GM12801 (cell line): ENCODE measurements around the gene NOS3.

Source experiments
- TF ChIP-seq, protein P1 (sequence below): IDR thresholded peaks from one replicate; pipeline ENCODE4 v1.5.1; 2011; ENCODE audit warnings: control low read depth; ENCODE audit not compliant: insufficient read length; ENCODE audit errors: extremely low read depth

Gene NOS3

DNA sequence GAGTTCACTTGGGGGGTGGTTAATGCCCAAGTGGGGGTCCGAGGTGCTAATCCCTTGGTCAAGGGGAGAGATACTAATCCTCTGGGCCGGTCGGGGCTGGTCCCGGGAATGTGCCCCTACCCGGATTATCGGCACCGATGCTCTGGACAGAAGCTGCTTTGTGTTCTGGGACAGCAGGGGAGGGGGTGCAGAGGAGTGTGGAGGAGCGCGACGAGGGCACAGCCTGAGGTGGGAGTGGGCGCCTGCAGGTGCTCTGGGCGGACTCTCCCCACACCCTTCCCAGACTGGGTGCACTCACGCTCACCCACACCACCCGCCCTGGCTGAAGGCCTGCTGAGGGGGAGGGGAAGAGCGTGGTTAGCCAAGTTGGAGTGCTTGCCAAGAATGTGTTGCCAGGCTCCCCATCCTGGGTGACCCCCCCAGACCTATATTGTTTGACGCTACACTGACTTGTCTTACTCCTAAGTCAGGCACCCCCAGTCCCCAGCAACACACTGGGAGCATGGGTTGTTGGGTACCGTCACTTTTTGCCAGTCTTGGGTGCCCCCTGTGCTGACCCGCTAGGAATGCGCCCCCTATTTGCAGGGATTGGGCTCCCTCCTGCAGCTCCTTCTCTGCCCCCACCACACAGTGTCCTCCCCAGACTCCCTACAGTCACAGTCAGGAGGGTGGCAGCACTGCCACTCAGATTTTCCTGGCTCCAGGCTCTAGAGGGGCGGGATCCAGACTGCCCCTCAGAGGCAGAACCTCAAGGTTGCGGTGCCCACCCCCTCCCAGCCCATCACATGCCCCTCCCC is 69.8 kb downstream of the NOS3 start:
- TF ChIP-seq, protein P1, sequence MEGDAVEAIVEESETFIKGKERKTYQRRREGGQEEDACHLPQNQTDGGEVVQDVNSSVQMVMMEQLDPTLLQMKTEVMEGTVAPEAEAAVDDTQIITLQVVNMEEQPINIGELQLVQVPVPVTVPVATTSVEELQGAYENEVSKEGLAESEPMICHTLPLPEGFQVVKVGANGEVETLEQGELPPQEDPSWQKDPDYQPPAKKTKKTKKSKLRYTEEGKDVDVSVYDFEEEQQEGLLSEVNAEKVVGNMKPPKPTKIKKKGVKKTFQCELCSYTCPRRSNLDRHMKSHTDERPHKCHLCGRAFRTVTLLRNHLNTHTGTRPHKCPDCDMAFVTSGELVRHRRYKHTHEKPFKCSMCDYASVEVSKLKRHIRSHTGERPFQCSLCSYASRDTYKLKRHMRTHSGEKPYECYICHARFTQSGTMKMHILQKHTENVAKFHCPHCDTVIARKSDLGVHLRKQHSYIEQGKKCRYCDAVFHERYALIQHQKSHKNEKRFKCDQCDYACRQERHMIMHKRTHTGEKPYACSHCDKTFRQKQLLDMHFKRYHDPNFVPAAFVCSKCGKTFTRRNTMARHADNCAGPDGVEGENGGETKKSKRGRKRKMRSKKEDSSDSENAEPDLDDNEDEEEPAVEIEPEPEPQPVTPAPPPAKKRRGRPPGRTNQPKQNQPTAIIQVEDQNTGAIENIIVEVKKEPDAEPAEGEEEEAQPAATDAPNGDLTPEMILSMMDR, result no peak

DNA sequence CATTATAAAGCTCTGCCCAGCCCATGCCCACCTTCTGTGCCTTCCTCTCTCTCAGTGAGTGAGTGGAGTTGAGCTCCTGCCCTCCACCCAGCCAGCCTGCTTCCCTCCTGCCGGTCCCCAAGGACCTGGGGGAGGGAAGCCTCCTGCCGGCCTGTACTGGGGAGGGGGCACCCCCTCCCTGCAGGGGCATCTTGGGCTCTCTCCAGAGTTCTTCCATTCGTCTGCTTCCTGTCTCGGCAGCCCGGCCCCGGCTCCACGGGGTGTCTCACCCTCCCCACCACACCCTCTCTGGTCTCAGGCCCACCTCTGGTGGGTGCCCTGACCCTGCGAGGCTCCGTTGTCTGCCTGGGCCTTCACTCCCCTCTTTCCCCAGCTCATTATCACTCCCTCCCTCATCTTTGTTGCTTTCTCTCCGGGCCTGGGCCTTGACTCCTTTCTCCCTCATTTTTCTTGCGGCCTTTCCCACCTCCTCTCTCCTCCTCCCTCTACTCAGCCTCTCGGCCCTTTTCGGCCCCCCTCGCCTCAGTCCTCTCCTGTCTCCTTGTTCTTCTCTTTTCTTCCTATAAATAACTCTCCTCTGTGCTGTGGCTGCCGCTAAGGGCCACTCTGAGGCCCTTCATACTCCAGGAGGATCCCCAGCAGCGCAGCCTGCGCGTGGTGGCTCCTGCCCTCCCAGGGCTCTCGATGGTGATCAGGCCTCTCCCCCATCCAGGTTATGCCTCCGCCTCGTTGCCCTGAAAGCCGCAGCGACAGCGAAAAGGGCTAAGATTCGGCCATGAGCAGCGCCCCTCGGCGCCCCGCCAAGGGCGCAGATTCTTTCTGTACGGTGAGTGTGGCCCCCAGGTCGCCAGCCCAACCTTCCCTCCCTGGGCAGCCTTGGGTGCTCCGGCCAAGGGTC is 70.6 kb downstream of the NOS3 start:
- TF ChIP-seq, protein P1, result no peak

DNA sequence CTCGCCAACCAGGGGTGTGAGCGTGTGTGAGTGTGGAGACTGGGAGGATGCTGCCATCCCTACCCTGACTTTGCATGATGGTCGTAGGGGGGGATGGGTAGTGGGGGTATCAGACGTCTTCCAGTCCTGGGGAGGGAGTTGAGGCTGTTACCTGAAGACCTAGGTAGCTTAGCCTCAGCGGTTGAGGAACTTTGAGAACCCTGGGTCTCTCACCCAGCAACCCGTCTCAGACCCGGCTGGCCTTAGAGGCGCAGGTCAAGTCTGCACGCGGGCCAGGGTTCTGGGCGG is 71.2 kb downstream of the NOS3 start:
- TF ChIP-seq, protein P1, result no peak

DNA sequence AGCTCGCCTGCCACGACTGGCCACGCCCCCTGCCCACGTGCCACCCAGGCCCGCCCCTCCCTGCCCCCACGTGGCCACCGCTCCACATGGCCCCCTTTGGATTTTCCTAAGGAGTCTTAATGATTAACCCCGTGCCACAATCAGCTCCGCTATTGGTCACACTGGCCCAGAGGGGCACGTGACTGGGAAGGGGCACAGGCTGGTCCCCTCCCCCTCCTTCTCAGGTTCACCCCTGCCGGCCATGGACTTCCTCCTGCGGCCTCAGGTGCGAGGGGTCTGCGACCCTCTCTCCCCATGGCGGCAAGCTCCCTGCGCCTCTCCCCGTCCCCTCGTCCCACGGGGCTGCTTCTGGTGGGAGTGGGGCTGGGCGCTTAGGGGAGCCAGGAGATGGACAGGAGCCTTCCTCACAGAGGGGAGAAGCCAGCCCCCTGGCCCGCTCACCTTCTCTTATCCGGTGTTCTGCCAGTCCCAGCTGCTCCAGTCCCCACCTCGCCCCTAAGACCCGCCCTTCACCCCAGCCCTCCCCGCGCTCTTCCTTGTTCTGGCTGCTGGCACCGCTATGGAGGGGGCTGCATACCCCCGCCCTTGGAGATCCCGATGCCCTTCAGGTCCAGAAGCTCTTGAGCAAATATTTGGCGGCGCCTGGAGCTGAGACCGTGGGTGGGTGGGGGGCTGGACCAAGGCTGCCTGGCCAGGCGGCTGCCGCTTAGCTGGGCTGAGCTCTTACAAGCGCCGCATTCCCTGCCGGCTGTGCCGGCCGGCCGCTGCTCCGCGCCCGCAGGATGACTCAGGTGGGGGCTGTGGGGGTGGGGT is 71.8 kb downstream of the NOS3 start:
- TF ChIP-seq, protein P1, result no peak

DNA sequence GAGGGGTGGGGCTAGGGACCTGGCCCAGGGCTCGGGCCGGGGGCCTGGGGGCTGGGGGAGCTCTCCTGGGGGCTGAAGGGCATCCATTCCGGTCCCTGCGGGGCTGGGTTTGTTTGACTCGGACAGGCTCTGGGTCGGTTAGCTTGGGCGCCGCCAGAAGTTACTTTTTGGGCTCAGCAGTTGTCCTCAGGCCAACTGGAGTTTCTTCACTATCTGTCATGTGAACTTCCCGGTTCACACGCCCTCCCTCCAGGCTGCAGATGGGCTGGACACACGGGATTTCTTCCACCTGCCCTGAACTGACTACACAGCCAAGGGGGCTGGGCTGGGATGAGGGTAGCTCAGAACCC is 72.4 kb downstream of the NOS3 start:
- TF ChIP-seq, protein P1, result no peak
